HG03520 (cell line): Measurements from ENCODE around the gene FBXO24.
A peak's percentile ranks its signal among the peaks of the same experiment; 100 is the strongest.

Experiments used
- ATAC-seq: cut with Tn5 transposase; IDR thresholded peaks from one replicate; pipeline ENCODE4 v1.9.1; 2021; ENCODE audit warnings: mild to moderate bottlenecking, moderate library complexity; ENCODE audit not compliant: unreplicated experiment

Gene FBXO24

GRCh38 chr7:100589341-100589947, 3.3 kb downstream of the FBXO24 start:
- ATAC-seq, result no peak

GRCh38 chr7:100590077-100590737, 4.1 kb downstream of the FBXO24 start:
- ATAC-seq, result no peak

- no peak for ATAC-seq
These were observed 5.5 kb downstream of the FBXO24 start for GRCh38 chr7:100591596-100591995.

GRCh38 chr7:100595188-100595587, 9.1 kb downstream of the FBXO24 start:
- ATAC-seq, result no peak

GRCh38 chr7:100598425-100598824, 12.3 kb downstream of the FBXO24 start:
- no peak for ATAC-seq

GRCh38 chr7:100599911-100600729, 14.0 kb downstream of the FBXO24 start:
- ATAC-seq, result no peak

GRCh38 chr7:100600730-100601038, 14.6 kb downstream of the FBXO24 start:
- ATAC-seq, result no peak

- ATAC-seq, result no peak
These were observed 17.0 kb downstream of the FBXO24 start for GRCh38 chr7:100602889-100603725.

- ATAC-seq, result no peak
These were observed 17.5 kb downstream of the FBXO24 start for GRCh38 chr7:100603726-100604027.

GRCh38 chr7:100604028-100604975, 18.2 kb downstream of the FBXO24 start:
- no peak for ATAC-seq

GRCh38 chr7:100604976-100605911, 19.1 kb downstream of the FBXO24 start:
- ATAC-seq, result no peak

GRCh38 chr7:100606313-100606712, 20.2 kb downstream of the FBXO24 start:
- no peak for ATAC-seq

- ATAC-seq, result no peak
These were observed 21.0 kb downstream of the FBXO24 start for GRCh38 chr7:100607111-100607510.

- ATAC-seq, result no peak
These were observed 23.8 kb downstream of the FBXO24 start for GRCh38 chr7:100609958-100610357.

- peak; percentile 87 for ATAC-seq
These were observed 26.0 kb downstream of the FBXO24 start, which contains the start of gene MOSPD3 for GRCh38 chr7:100611983-100612729. Gene MOSPD3 (plus strand): TSS chr7:100612540. CDS start chr7:100612792, 252 bp downstream.

- no peak for ATAC-seq
These were observed 26.7 kb downstream of the FBXO24 start for GRCh38 chr7:100612730-100613390.

GRCh38 chr7:100613412-100614175, 27.5 kb downstream of the FBXO24 start:
- ATAC-seq, result no peak
